ENCODE data around the gene LEP. TPM values are rescaled to one million over a fixed set of nuclear protein-coding genes. Genes with fewer than 3 reads are reported as not detected.
A peak's percentile ranks its signal among the peaks of the same experiment; 100 is the strongest.

Gene LEP
- total and polyA plus RNA-seq, 7 donors, result 0.08 to 0.78 (median 0.30) TPM

GRCh38 chr7:128299109-128299607, 58.1 kb downstream of the LEP start:
- TF ChIP-seq CTCF (IDR thresholded peaks at IDR 0.05), result no peak
- DNase-seq (no peak), ATAC-seq (no peak)
- WGBS, 3 donors, result 58 to 63% (median 59%) methylated on average over 7 of the region's 7 CpGs
- intact Hi-C loops (cut with DNase I), result no loop called here
- Histone ChIP-seq H3K4me3 (no peak overlapping the region), H3K27ac (no peak overlapping the region), H3K36me3 (ENCODE audit: insufficient read depth in 1 of 2, low read depth in 1 of 2) (peaks cover 0 to 25% of the 10 kb centered on the region in 2 donors), H3K4me1 (no peaks in the 10 kb centered on the region), H3K9me3 (no peaks in the 10 kb centered on the region), H3K27me3 (ENCODE audit: insufficient read depth in 3 of 3, low read length in 2 of 3) (no peaks in the 10 kb centered on the region)

- Histone ChIP-seq H3K4me3 (no peak overlapping the region), H3K36me3 (ENCODE audit: insufficient read depth in 1 of 2, low read depth in 1 of 2) (peaks cover 5 to 55% of the 10 kb centered on the region in 2 donors), H3K9me3 (no peaks in the 10 kb centered on the region), H3K4me1 (no peaks in the 10 kb centered on the region), H3K27ac (no peak overlapping the region), H3K27me3 (ENCODE audit: insufficient read depth in 3 of 3, low read length in 2 of 3) (no peaks in the 10 kb centered on the region)
- ATAC-seq (no peak), DNase-seq (no peak)
- intact Hi-C loops (cut with DNase I), result no loop called here
- no peak for TF ChIP-seq CTCF (IDR thresholded peaks at IDR 0.05)
- 33 to 60% (median 37%) methylated on average over 10 of the region's 10 CpGs for WGBS, 3 donors
These were observed 61.1 kb downstream of the LEP start for GRCh38 chr7:128302139-128302538.

GRCh38 chr7:128303133-128303532, 62.1 kb downstream of the LEP start:
- intact Hi-C loops (cut with DNase I), result no loop called here
- peaks cover 5 to 65% of the 10 kb centered on the region in 2 donors for H3K36me3 ChIP-seq (ENCODE audit: insufficient read depth in 1 of 2, low read depth in 1 of 2)
- no peak overlapping the region for H3K27ac ChIP-seq
- no peak for TF ChIP-seq CTCF (IDR thresholded peaks at IDR 0.05)
- no peak overlapping the region for H3K4me3 ChIP-seq
- DNase-seq (no peak), ATAC-seq (no peak)
- H3K27me3 ChIP-seq (ENCODE audit: insufficient read depth in 3 of 3, low read length in 2 of 3), result no peaks in the 10 kb centered on the region
- no peaks in the 10 kb centered on the region for H3K4me1 ChIP-seq
- 87 to 98% (median 90%) methylated on average over 2 of the region's 2 CpGs for WGBS, 3 donors
- H3K9me3 ChIP-seq, result no peaks in the 10 kb centered on the region

- H3K9me3 ChIP-seq, result no peaks in the 10 kb centered on the region
- peaks cover 5 to 70% of the 10 kb centered on the region in 2 donors for H3K36me3 ChIP-seq (ENCODE audit: insufficient read depth in 1 of 2, low read depth in 1 of 2)
- TF ChIP-seq CTCF (IDR thresholded peaks at IDR 0.05), result no peak
- 83 to 86% (median 84%) methylated on average over 5 of the region's 5 CpGs for WGBS, 3 donors
- no peaks in the 10 kb centered on the region for H3K4me1 ChIP-seq
- no peak for ATAC-seq
- DNase-seq, result no peak
- no peak overlapping the region for H3K4me3 ChIP-seq
- no peak overlapping the region for H3K27ac ChIP-seq
- intact Hi-C loops (cut with DNase I), result no loop called here
- no peaks in the 10 kb centered on the region for H3K27me3 ChIP-seq (ENCODE audit: insufficient read depth in 3 of 3, low read length in 2 of 3)
These were observed 62.6 kb downstream of the LEP start for GRCh38 chr7:128303643-128304042.

GRCh38 chr7:128304212-128304611, 63.1 kb downstream of the LEP start:
- Histone ChIP-seq H3K36me3 (ENCODE audit: insufficient read depth in 1 of 2, low read depth in 1 of 2) (peaks cover 5 to 76% of the 10 kb centered on the region in 2 donors), H3K4me1 (no peaks in the 10 kb centered on the region), H3K27ac (no peak overlapping the region), H3K27me3 (ENCODE audit: insufficient read depth in 3 of 3, low read length in 2 of 3) (no peaks in the 10 kb centered on the region), H3K4me3 (no peak overlapping the region), H3K9me3 (no peaks in the 10 kb centered on the region)
- DNase-seq (no peak), ATAC-seq (peak in 3 of 4 donors; percentile 10 to 41 (median 31))
- TF ChIP-seq CTCF (IDR thresholded peaks at IDR 0.05), result no peak
- 69 to 81% (median 77%) methylated on average over 1 of the region's 1 CpG for WGBS, 3 donors
- intact Hi-C loops (cut with DNase I), result no loop called here
